Left kidney (tissue), 2 donors: ENCODE measurements around the gene TMEM38A. TPM values are rescaled to one million over a fixed set of nuclear protein-coding genes. Genes with fewer than 3 reads are reported as not detected.
A peak's percentile ranks its signal among the peaks of the same experiment; 100 is the strongest.
"Not testable (repeated sequence)": the region's sequence is repeated elsewhere in the genome, so short reads cannot be mapped to it uniquely, and the experiment has no call there.

Experiments used
- DNase-seq: peaks from one replicate; pipeline ENCODE4 v3.0.0-alpha.2; 2013
- polyA plus RNA-seq: library from polyadenylated mRNA; unstranded; fragments of 120-200 nt; gene quantifications from one replicate; pipeline ENCODE4 v1.2.1, GENCODE V29; 2013; ENCODE audit not compliant: insufficient read length

The TMEM38A gene
- polyA plus RNA-seq, 1 donor = 7.7 TPM

DNA sequence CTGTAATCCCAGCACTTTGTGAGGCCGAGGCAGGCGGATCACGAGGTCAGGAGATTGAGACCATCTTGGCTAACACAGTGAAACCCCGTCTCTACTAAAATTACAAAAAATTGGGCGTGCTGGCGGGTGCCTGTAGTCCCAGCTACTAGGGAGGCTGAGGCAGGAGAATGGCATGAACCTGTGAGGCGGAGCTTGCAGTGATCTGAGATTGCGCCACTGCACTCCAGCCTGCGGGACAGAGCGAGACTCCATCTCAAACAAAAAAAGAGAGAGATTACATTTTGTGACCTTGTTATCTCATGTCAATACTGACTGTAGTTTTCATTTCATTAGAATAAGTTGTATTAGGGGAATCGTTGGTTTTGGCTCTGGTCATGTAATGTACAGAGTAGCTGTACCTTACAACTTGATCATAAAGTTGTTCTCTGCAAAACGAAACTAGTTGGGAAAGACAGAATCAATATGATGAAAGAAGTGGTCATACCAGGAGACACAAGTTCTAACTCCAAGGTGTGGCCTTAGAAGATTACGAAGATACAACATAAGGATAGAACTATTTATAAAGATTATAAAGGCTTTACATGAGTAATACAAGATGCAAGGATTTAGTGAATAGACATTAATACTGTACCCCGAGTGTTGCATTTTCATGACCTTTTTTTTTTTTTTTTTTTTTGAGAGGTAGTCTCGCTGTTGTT lies 15.3 kb downstream of the TMEM38A start:
- no peak for DNase-seq

DNA sequence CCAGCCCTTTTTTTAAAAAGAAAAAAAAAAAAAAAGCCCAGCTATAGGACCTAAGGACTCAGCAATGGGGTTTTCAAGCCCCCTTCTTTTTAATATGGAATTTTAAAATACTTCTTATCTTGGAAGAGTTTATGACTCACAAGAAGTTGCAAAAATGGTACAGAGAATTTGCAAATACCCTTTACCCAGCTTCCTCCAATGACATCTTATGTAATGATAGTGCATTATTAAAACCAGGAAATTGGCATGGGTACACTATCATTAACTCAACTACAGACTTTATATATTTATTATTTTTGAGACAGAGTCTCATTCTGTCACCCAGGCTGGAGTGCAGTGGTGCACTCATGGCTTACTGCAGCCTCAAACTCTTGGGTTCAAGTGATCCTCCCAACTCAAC lies 16.1 kb downstream of the TMEM38A start:
- no peak for DNase-seq

GRCh38 chr19:16678498-16678897 lies 17.6 kb downstream of the TMEM38A start:
- DNase-seq = no peak

DNA sequence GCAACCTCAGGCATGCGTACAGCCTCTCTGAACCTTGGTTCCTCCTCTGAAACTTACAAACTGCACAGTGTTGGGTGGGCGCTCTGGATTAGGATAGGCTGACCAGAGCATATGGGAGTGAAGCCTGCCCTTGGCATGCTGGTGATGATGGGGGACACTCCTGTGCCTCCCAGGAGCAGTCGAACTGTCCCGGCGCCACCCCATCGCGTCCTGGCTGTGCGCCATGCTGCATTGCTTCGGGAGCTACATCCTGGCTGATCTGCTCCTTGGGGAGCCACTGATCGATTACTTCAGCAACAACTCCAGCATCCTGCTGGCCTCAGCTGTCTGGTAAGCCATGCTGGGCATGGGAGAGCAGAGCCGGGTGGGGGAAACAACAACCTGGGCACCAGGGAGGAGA lies 18.9 kb downstream of the TMEM38A start:
- DNase-seq = no peak

DNA sequence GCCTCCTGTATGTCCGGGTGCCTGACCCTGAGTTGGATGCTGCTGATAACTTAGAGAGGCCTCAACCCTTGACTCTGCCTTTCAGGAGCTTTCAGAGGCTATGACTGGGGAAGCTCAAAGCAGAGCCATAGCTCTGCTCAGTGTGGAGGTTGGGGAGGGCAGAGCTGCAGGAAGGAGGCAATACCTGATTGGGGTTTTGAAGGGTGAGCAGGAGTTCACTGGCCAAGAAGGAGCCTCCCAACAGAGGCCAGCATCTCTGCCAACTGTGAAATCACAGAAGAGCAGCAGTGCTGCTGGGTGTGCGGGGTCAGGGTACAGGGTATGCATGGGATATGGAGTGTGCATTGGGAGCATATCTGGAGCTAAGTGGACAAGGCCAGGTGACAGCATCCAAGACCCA lies 21.6 kb downstream of the TMEM38A start:
- DNase-seq = no peak

GRCh38 chr19:16684216-16684615 lies 23.3 kb downstream of the TMEM38A start:
- no peak for DNase-seq

- no peak for DNase-seq
Measured at GRCh38 chr19:16688084-16688483, 27.1 kb downstream of the TMEM38A start.

DNA sequence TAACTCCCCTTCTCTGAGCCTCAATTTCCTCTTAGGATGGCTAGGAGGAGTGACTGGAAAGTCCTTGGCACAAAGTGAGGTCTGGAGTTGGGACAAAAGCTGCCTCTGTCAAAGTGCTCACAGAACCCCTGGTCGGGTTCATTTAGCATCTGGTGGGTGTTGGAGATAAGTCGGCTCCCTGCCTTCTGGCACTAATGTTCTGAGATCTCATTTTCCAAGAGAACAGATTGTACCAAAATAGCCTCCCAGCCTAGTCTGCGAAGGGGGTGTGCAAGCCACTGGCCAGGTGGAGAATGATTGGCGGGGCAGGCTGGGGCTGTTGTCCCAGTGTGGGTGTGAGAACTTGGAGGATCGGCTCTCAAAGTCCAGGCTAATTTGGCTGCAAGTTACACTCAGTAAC lies 38.0 kb downstream of the TMEM38A start:
- no peak for DNase-seq

- no peak for DNase-seq
Measured at GRCh38 chr19:16702123-16702522, 41.2 kb downstream of the TMEM38A start.

- DNase-seq = no peak
Measured at GRCh38 chr19:16703677-16704076, 42.7 kb downstream of the TMEM38A start.

GRCh38 chr19:16710870-16711269 lies 49.9 kb downstream of the TMEM38A start:
- not testable (repeated sequence) for DNase-seq

DNA sequence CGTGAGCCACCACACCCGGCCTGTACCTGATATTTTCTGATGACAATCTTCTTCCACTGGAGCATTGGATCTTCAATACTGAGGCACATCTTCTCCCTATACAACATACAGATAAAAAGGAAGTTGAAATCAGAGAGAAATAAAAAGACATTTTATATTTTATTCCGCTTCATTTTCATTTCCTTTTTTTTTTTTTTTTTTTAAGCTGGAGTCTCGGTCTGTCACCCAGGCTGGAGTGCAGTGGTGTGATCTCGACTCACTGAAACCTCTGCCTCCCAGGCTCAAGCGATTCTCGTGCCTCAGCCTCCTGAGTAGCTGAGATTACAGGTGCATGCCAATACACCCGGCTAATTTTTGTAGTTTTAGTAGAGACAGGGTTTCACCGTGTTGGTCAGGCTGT lies 51.4 kb downstream of the TMEM38A start:
- not testable (repeated sequence) for DNase-seq

- peak; percentile 39 for DNase-seq
Measured at GRCh38 chr19:16714702-16715287, 53.9 kb downstream of the TMEM38A start.

DNA sequence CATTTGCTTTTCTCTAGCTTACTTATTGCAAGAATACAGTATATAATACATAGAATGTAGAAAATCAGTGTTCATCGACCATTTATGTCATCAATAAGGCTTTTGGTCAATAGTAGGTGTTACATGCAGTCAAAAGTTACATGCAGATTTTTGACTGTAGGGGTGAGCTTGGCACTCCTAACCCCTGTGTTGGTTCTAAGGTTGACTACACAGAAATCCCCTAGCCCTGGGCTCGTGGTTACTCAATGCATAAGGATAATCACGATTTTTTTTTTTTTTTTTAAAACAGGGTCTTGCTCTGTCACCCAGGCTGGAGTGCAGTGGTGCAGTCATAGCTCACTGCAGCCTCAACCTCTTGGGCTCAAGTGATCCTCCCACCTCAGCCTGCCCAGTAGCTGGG lies 54.7 kb downstream of the TMEM38A start:
- DNase-seq = no peak

- no peak for DNase-seq
Measured at GRCh38 chr19:16721051-16721450, 60.1 kb downstream of the TMEM38A start.

- no peak for DNase-seq
Measured at GRCh38 chr19:16722591-16722990, 61.7 kb downstream of the TMEM38A start.

DNA sequence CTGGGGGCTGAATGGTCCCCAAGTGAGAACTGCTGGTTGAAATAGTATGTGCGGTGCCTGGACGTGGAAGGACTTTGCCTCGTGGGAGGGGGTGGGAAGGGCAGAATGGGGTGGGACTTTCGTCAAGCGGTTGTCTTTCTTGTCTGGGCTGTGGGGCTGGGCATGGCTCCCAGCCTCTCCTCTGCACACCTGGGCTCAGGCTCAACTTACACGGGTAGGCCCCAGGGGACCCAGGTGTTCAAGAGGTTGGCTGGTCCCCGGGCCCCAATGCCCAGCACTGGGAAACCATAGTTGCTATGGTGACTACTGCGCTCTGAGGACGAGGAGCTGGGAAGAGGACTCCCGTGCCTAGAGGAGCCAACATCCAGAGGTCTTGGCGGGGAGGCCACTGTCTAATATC lies 66.0 kb downstream of the TMEM38A start:
- DNase-seq = no peak

DNA sequence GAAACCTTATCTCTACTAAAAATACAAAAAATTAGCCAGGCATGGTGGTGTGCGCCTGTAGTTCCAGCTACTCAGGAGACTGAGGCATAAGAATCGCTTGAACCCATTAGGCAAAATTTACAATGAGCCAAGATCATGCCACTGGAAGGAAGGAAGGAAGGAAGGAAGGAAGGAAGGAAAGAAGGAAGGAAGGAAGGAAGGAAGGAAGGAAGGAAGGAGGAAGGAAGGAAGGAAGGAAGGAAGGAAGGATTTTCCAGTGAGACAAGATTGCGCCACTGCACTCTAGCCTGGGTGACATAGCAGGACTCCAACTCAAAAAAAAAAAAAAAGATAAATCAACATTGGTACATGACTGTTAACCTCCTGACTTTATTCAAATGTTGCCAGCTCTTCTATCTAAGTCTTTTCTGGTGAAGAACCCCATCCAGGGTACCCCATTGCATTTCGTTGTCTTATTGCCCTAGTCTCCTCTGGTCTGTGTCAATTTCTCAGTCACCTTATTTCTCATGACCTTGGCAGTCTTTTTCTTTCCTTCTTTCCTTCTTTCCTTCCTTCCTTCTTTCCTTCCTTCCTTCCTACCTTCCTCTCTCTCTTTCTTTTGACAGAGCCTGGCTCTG lies 74.8 kb downstream of the TMEM38A start:
- not testable (repeated sequence) for DNase-seq

GRCh38 chr19:16736709-16737108 lies 75.8 kb downstream of the TMEM38A start:
- no peak for DNase-seq

GRCh38 chr19:16737911-16738310 lies 77.0 kb downstream of the TMEM38A start:
- peak; percentile 43 for DNase-seq

DNA sequence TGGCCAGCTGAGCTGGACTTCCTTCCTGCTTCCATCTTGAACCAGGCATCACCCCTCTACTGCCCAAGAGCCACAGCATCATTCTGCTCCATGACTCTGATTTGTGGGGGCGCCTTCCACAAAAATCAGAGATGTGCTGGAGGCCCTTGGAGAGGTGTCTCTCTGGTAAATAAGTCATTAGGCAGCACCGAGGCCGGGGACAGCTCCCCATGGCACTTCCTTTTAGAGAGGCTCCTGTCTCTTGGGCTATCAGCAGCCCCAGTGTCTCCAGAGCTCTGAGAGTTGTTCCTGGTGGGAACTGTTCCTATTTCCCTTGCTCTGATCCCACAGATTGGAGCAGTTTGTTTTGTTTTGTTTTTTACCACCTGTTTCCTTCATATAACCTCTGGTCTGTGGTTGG lies 78.6 kb downstream of the TMEM38A start:
- DNase-seq = no peak
